Calu3 (cell line): ENCODE data around the gene PPFIA2. TPM values are rescaled to one million over a fixed set of nuclear protein-coding genes. Genes with fewer than 3 reads are reported as not detected.

Experiments used
- BruUV-seq: library from RNA; stranded (reverse); fragments of 400-500 nt; replicated peaks from 2 replicates; lab custom pipeline; 2021; lab: Mats Ljungman, UMichigan
- CTCF ChIA-PET: fragments of 300-600 bp; sonication (Branson Sonifier 250); formaldehyde crosslinking; loops from one replicate; lab custom pipeline; 2022; ENCODE audit warnings: antibody characterized with exemption; lab: Charles Lee
- DNase-seq: peaks from one replicate; pipeline ENCODE4 v3.0.0; 2022
- H3K27ac Mint-ChIP-seq: one replicate; pipeline ENCODE4 v1.8.0; 2022; ENCODE audit warnings: mixed read lengths; ENCODE audit not compliant: unreplicated experiment
- H3K27me3 Mint-ChIP-seq: one replicate; pipeline ENCODE4 v1.8.0; 2022; ENCODE audit warnings: mixed read lengths; ENCODE audit not compliant: unreplicated experiment
- H3K36me3 Mint-ChIP-seq: one replicate; pipeline ENCODE4 v1.8.0; 2022; ENCODE audit warnings: mild to moderate bottlenecking, moderate library complexity, mixed read lengths; ENCODE audit not compliant: insufficient read depth, unreplicated experiment
- H3K4me1 Mint-ChIP-seq: one replicate; pipeline ENCODE4 v1.8.0; 2022; ENCODE audit warnings: mild to moderate bottlenecking, low read depth, mixed read lengths; ENCODE audit not compliant: unreplicated experiment
- H3K4me3 Mint-ChIP-seq: one replicate; pipeline ENCODE4 v1.8.0; 2022; ENCODE audit warnings: mild to moderate bottlenecking, low read depth, moderate library complexity, mixed read lengths; ENCODE audit not compliant: unreplicated experiment
- H3K9me3 Mint-ChIP-seq: one replicate; pipeline ENCODE4 v1.8.0; 2022; ENCODE audit warnings: low read depth, mixed read lengths; ENCODE audit not compliant: unreplicated experiment
- intact Hi-C: fragments of 100-400 bp; cut with micrococcal nuclease; formaldehyde crosslinking; loops from one replicate; pipeline ENCODE4 v1.10.0; 2022; ENCODE audit not compliant: unreplicated experiment
- total RNA-seq: library from RNA; stranded (reverse); gene quantifications from 2 replicates; pipeline ENCODE4 v1.2.3, GENCODE V29; 2022
- TF ChIP-seq, protein P1 (sequence below): fragments of 200-600 bp; IDR thresholded peaks from one replicate; pipeline ENCODE4 v1.8.0; 2022; ENCODE audit warnings: antibody characterized with exemption; ENCODE audit not compliant: unreplicated experiment

Gene PPFIA2
- total RNA-seq, 1 experiment from 2014 or later, result 0.07 TPM

- H3K27me3 Mint-ChIP-seq, result no peaks in the 10 kb centered on the region
- no peak overlapping the region for H3K4me3 Mint-ChIP-seq
- BruUV-seq, result no TSS peak
- no peak overlapping the region for H3K27ac Mint-ChIP-seq
- DNase-seq, result no peak
- no peaks in the 10 kb centered on the region for H3K4me1 Mint-ChIP-seq
- intact Hi-C loops, result loop anchor here (5.0 kb wide), 1 partner anchor 123 kb away; no protein-coding TSS in a partner anchor
- TF ChIP-seq, protein P1, sequence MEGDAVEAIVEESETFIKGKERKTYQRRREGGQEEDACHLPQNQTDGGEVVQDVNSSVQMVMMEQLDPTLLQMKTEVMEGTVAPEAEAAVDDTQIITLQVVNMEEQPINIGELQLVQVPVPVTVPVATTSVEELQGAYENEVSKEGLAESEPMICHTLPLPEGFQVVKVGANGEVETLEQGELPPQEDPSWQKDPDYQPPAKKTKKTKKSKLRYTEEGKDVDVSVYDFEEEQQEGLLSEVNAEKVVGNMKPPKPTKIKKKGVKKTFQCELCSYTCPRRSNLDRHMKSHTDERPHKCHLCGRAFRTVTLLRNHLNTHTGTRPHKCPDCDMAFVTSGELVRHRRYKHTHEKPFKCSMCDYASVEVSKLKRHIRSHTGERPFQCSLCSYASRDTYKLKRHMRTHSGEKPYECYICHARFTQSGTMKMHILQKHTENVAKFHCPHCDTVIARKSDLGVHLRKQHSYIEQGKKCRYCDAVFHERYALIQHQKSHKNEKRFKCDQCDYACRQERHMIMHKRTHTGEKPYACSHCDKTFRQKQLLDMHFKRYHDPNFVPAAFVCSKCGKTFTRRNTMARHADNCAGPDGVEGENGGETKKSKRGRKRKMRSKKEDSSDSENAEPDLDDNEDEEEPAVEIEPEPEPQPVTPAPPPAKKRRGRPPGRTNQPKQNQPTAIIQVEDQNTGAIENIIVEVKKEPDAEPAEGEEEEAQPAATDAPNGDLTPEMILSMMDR, result no peak
- CTCF ChIA-PET, result no interaction called here
- H3K36me3 Mint-ChIP-seq, result no peaks in the 10 kb centered on the region
- no peaks in the 10 kb centered on the region for H3K9me3 Mint-ChIP-seq
These were observed 425.3 kb downstream of the PPFIA2 start for GRCh38 chr12:81333812-81334211.

- no peaks in the 10 kb centered on the region for H3K27me3 Mint-ChIP-seq
- H3K9me3 Mint-ChIP-seq, result no peaks in the 10 kb centered on the region
- H3K27ac Mint-ChIP-seq, result no peak overlapping the region
- BruUV-seq, result no TSS peak
- no peak for DNase-seq
- no peaks in the 10 kb centered on the region for H3K36me3 Mint-ChIP-seq
- H3K4me1 Mint-ChIP-seq, result no peaks in the 10 kb centered on the region
- intact Hi-C loops, result loop anchor here (5.0 kb wide), 1 partner anchor 125 kb away; no protein-coding TSS in a partner anchor
- no peak overlapping the region for H3K4me3 Mint-ChIP-seq
- TF ChIP-seq, protein P1, result no peak
- CTCF ChIA-PET, result no interaction called here
These were observed 427.1 kb downstream of the PPFIA2 start for GRCh38 chr12:81332054-81332453.

DNA sequence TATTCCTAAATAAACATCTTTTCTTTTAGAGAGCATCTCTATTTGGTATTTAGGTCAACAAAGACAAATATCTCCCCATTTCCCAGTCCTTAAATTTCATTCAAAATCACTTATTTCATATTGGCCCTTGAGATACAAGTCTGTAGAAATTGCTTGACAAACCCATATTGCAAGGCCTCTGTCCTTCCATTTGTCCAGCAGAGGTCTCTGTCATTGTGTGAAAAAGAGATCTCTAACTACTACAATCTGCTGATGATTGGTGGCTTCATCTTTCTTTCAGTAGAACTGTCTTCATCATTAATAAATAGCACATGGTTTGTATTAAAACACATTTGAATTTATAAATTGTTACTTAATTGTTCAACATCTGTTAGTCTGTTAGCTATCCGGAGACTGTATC lies 428.7 kb downstream of the PPFIA2 start:
- BruUV-seq, result no TSS peak

GRCh38 chr12:81329085-81329484 lies 430.1 kb downstream of the PPFIA2 start:
- TF ChIP-seq, protein P1, result peak; percentile 56
- intact Hi-C loops, result no loop called here
- Mint-ChIP-seq H3K36me3 (no peaks in the 10 kb centered on the region), H3K27me3 (no peaks in the 10 kb centered on the region), H3K4me1 (no peaks in the 10 kb centered on the region), H3K9me3 (no peaks in the 10 kb centered on the region), H3K27ac (no peak overlapping the region), H3K4me3 (no peak overlapping the region)
- DNase-seq, result peak; percentile 28
- CTCF ChIA-PET, result interaction anchor here (0.9 kb wide), 1 partner anchor 11 kb away, joined by 4 read pairs; no protein-coding TSS in a partner anchor
- BruUV-seq, result no TSS peak

More for the DNA sequence above, 428.7 kb downstream of the PPFIA2 start:
- no peaks in the 10 kb centered on the region for H3K9me3 Mint-ChIP-seq
- CTCF ChIA-PET, result no interaction called here
- H3K4me1 Mint-ChIP-seq, result no peaks in the 10 kb centered on the region
- no peak overlapping the region for H3K4me3 Mint-ChIP-seq
- no peaks in the 10 kb centered on the region for H3K27me3 Mint-ChIP-seq
- no peak overlapping the region for H3K27ac Mint-ChIP-seq
- TF ChIP-seq, protein P1, result no peak
- H3K36me3 Mint-ChIP-seq, result no peaks in the 10 kb centered on the region
- intact Hi-C loops, result loop anchor here (2.0 to 5.0 kb wide), 2 partner anchors 127 to 296 kb away; no protein-coding TSS in a partner anchor
- DNase-seq, result no peak
